Activated T-cell treated with anti-CD3 and anti-CD28 coated beads, Interleukin-2, amount 50 U/mL, for 72 hours (primary cell): ENCODE results near the gene FHIT. TPM values are rescaled to one million over a fixed set of nuclear protein-coding genes. Genes with fewer than 3 reads are reported as not detected.

Source experiments
- ATAC-seq, 2 donors: fragments of 150-1000 bp; cut with Tn5 transposase; replicated peaks in 1 of 2; 2 replicates each; pipeline ENCODE4 v1.10.0; 2021; ENCODE audit warnings: moderate library complexity in 2 of 2, mild to moderate bottlenecking in 1 of 2
- DNase-seq, 2 donors: peaks; one replicate each; pipeline ENCODE4 v3.0.0; 2021 to 2022; ENCODE audit warnings: mixed read lengths in 1 of 2
- H3K27ac Mint-ChIP-seq: one replicate; pipeline ENCODE4 v1.8.0; 2022; ENCODE audit warnings: mild to moderate bottlenecking, moderate library complexity, mixed read lengths
- H3K27me3 Mint-ChIP-seq: one replicate; pipeline ENCODE4 v1.8.0; 2022; ENCODE audit warnings: low read depth, mixed read lengths
- H3K36me3 Mint-ChIP-seq, 2 donors: one replicate each; pipeline ENCODE4 v1.8.0; 2022; ENCODE audit warnings: mixed read lengths in 2 of 2, mild to moderate bottlenecking in 1 of 2; ENCODE audit not compliant: insufficient read depth in 2 of 2
- H3K4me1 Mint-ChIP-seq: one replicate; pipeline ENCODE4 v1.8.0; 2022; ENCODE audit warnings: low read depth, mixed read lengths
- H3K4me3 Mint-ChIP-seq, 2 donors: one replicate each; pipeline ENCODE4 v1.8.0; 2022; ENCODE audit warnings: mild to moderate bottlenecking in 2 of 2, mixed read lengths in 2 of 2, moderate library complexity in 2 of 2
- H3K9me3 Mint-ChIP-seq, 2 donors: one replicate each; pipeline ENCODE4 v1.8.0; 2022; ENCODE audit warnings: mixed read lengths in 2 of 2
- total RNA-seq, 2 donors: library from RNA; stranded (reverse); gene quantifications; one replicate each; pipeline ENCODE4 v1.2.3, GENCODE V29; 2022

Gene FHIT
- total RNA-seq, 2 donors from 2014 or later = 48.2 to 54.9 TPM

- no peak overlapping the region for H3K4me3 Mint-ChIP-seq
- DNase-seq (no peak), ATAC-seq (no peak)
- no peaks in the 10 kb centered on the region for H3K27me3 Mint-ChIP-seq
- H3K36me3 Mint-ChIP-seq = peaks cover 0 to 2% of the 10 kb centered on the region in 2 donors
- no peaks in the 10 kb centered on the region for H3K4me1 Mint-ChIP-seq
- peaks cover 4 to 6% of the 10 kb centered on the region in 2 donors for H3K9me3 Mint-ChIP-seq
- H3K27ac Mint-ChIP-seq = no peak overlapping the region
Measured at GRCh38 chr3:61154457-61155198, 96.6 kb downstream of the FHIT start.

GRCh38 chr3:61152071-61152470 lies 99.2 kb downstream of the FHIT start:
- ATAC-seq = no peak
- Mint-ChIP-seq H3K4me1 (no peaks in the 10 kb centered on the region), H3K4me3 (no peak overlapping the region), H3K36me3 (peaks cover 0 to 2% of the 10 kb centered on the region in 2 donors), H3K27ac (no peak overlapping the region), H3K27me3 (no peaks in the 10 kb centered on the region), H3K9me3 (peaks cover 4 to 6% of the 10 kb centered on the region in 2 donors)
- DNase-seq = no peak

- no peaks in the 10 kb centered on the region for H3K4me1 Mint-ChIP-seq
- ATAC-seq (no peak), DNase-seq (no peak)
- H3K4me3 Mint-ChIP-seq = no peak overlapping the region
- no peak overlapping the region for H3K27ac Mint-ChIP-seq
- peaks cover 0 to 2% of the 10 kb centered on the region in 2 donors for H3K36me3 Mint-ChIP-seq
- H3K27me3 Mint-ChIP-seq = no peaks in the 10 kb centered on the region
- H3K9me3 Mint-ChIP-seq = peaks cover 4 to 8% of the 10 kb centered on the region in 2 donors
Measured at GRCh38 chr3:61149236-61149635, 102.0 kb downstream of the FHIT start.

GRCh38 chr3:61146010-61146890 lies 105.0 kb downstream of the FHIT start:
- no peak overlapping the region for H3K4me3 Mint-ChIP-seq
- peaks cover 0 to 5% of the 10 kb centered on the region in 2 donors for H3K9me3 Mint-ChIP-seq
- H3K27me3 Mint-ChIP-seq = no peaks in the 10 kb centered on the region
- peaks cover 5% of the 10 kb centered on the region for H3K4me1 Mint-ChIP-seq
- peaks cover 0 to 2% of the 10 kb centered on the region in 2 donors for H3K36me3 Mint-ChIP-seq
- ATAC-seq = no peak
- no peak for DNase-seq
- no peak overlapping the region for H3K27ac Mint-ChIP-seq

GRCh38 chr3:61141697-61142096 lies 109.6 kb downstream of the FHIT start:
- no peaks in the 10 kb centered on the region for H3K27me3 Mint-ChIP-seq
- H3K36me3 Mint-ChIP-seq = peaks cover 0 to 2% of the 10 kb centered on the region in 2 donors
- peaks cover 5% of the 10 kb centered on the region for H3K4me1 Mint-ChIP-seq
- peaks cover 0 to 2% of the 10 kb centered on the region in 2 donors for H3K9me3 Mint-ChIP-seq
- no peak overlapping the region for H3K27ac Mint-ChIP-seq
- ATAC-seq = no peak
- H3K4me3 Mint-ChIP-seq = no peak overlapping the region
- no peak for DNase-seq

- Mint-ChIP-seq H3K4me3 (no peak overlapping the region), H3K27ac (no peak overlapping the region)
Measured at GRCh38 chr3:61141227-61141626, 110.0 kb downstream of the FHIT start.

GRCh38 chr3:61139686-61140085 lies 111.6 kb downstream of the FHIT start:
- Mint-ChIP-seq H3K27me3 (no peaks in the 10 kb centered on the region), H3K4me1 (peaks cover 5% of the 10 kb centered on the region), H3K36me3 (peaks cover 0 to 2% of the 10 kb centered on the region in 2 donors), H3K9me3 (peaks cover 0 to 2% of the 10 kb centered on the region in 2 donors), H3K27ac (no peak overlapping the region), H3K4me3 (no peak overlapping the region)
- DNase-seq (no peak), ATAC-seq (no peak)

More at GRCh38 chr3:61141227-61141626, 110.0 kb downstream of the FHIT start:
- Mint-ChIP-seq H3K36me3 (peaks cover 0 to 2% of the 10 kb centered on the region in 2 donors), H3K9me3 (peaks cover 0 to 2% of the 10 kb centered on the region in 2 donors), H3K27me3 (no peaks in the 10 kb centered on the region), H3K4me1 (peaks cover 5% of the 10 kb centered on the region)
- DNase-seq (no peak), ATAC-seq (no peak)

- no peak overlapping the region for H3K4me3 Mint-ChIP-seq
Measured at GRCh38 chr3:61138401-61138800, 112.9 kb downstream of the FHIT start.

GRCh38 chr3:61136191-61136590 lies 115.1 kb downstream of the FHIT start:
- H3K9me3 Mint-ChIP-seq = no peaks in the 10 kb centered on the region
- no peaks in the 10 kb centered on the region for H3K4me1 Mint-ChIP-seq
- no peak overlapping the region for H3K4me3 Mint-ChIP-seq
- H3K36me3 Mint-ChIP-seq = peaks cover 0 to 2% of the 10 kb centered on the region in 2 donors
- ATAC-seq (no peak), DNase-seq (no peak)
- no peaks in the 10 kb centered on the region for H3K27me3 Mint-ChIP-seq
- H3K27ac Mint-ChIP-seq = no peak overlapping the region

More at GRCh38 chr3:61138401-61138800, 112.9 kb downstream of the FHIT start:
- Mint-ChIP-seq H3K4me1 (peaks cover 5% of the 10 kb centered on the region), H3K9me3 (no peaks in the 10 kb centered on the region), H3K27me3 (no peaks in the 10 kb centered on the region), H3K36me3 (peaks cover 0 to 2% of the 10 kb centered on the region in 2 donors), H3K27ac (no peak overlapping the region)
- DNase-seq (no peak), ATAC-seq (no peak)

- Mint-ChIP-seq H3K27ac (no peak overlapping the region), H3K36me3 (no peaks in the 10 kb centered on the region), H3K9me3 (no peaks in the 10 kb centered on the region), H3K4me1 (no peaks in the 10 kb centered on the region), H3K27me3 (no peaks in the 10 kb centered on the region), H3K4me3 (no peak overlapping the region)
- DNase-seq (no peak), ATAC-seq (no peak)
Measured at GRCh38 chr3:61134532-61134931, 116.7 kb downstream of the FHIT start.

- no peak overlapping the region for H3K27ac Mint-ChIP-seq
- no peak for ATAC-seq
- DNase-seq = no peak
- no peak overlapping the region for H3K4me3 Mint-ChIP-seq
- peaks cover 0 to under 1% of the 10 kb centered on the region in 2 donors for H3K36me3 Mint-ChIP-seq
- H3K4me1 Mint-ChIP-seq = no peaks in the 10 kb centered on the region
- no peaks in the 10 kb centered on the region for H3K9me3 Mint-ChIP-seq
- no peaks in the 10 kb centered on the region for H3K27me3 Mint-ChIP-seq
Measured at GRCh38 chr3:61132062-61132461, 119.2 kb downstream of the FHIT start.

- no peak overlapping the region for H3K27ac Mint-ChIP-seq
- no peak for ATAC-seq
Measured at GRCh38 chr3:61118830-61119229, 132.4 kb downstream of the FHIT start.

More at GRCh38 chr3:61118830-61119229, 132.4 kb downstream of the FHIT start:
- peaks cover 2 to 9% of the 10 kb centered on the region in 2 donors for H3K36me3 Mint-ChIP-seq
- H3K27me3 Mint-ChIP-seq = no peaks in the 10 kb centered on the region
- no peak overlapping the region for H3K4me3 Mint-ChIP-seq
- H3K9me3 Mint-ChIP-seq = peaks cover 1 to 10% of the 10 kb centered on the region in 2 donors
- H3K4me1 Mint-ChIP-seq = no peaks in the 10 kb centered on the region
- no peak for DNase-seq
